ENCODE measurements around the gene RNF43. TPM values are rescaled to one million over a fixed set of nuclear protein-coding genes. Genes with fewer than 3 reads are reported as not detected.

Gene RNF43
- polyA plus RNA-seq, 1 donor from 2014 or later: not detected

- Histone ChIP-seq H2AFZ (ENCODE audit: low read depth, low read length) (no peak overlapping the region), H4K20me1 (ENCODE audit: insufficient read depth) (no peaks in the 10 kb centered on the region), H3K36me3 (ENCODE audit: insufficient read depth, low read length) (no peaks in the 10 kb centered on the region), H3K27me3 (ENCODE audit: insufficient read depth, low read depth, low read length) (no peaks in the 10 kb centered on the region), H3K27ac (ENCODE audit: low read length) (no peak overlapping the region), H3K79me2 (replicated peaks; ENCODE audit: insufficient read depth, low read length) (no peaks in the 10 kb centered on the region), H3K4me2 (ENCODE audit: low read length) (no peak overlapping the region), H3K4me3 (ENCODE audit: low read length) (no peak overlapping the region), H3K9me2 (ENCODE audit: insufficient read depth, low read length) (no peaks in the 10 kb centered on the region), H3K9me3 (ENCODE audit: low read length) (no peaks in the 10 kb centered on the region), H3K9ac (ENCODE audit: low read length) (no peak overlapping the region), H3F3A (ENCODE audit: insufficient read depth, low read length, poor library complexity, severe bottlenecking) (no peaks in the 10 kb centered on the region)
- TF ChIP-seq TAF1 (IDR thresholded peaks at IDR 0.05; ENCODE audit: low read depth): no peak
- TF ChIP-seq REST (IDR thresholded peaks at IDR 0.05; ENCODE audit: borderline replicate concordance): no peak
- TF ChIP-seq POLR2AphosphoS5 (IDR thresholded peaks at IDR 0.05): no peak
- TF ChIP-seq RAD21 (conservative IDR thresholded peaks at IDR 0.05): no peak
- no peak for TF ChIP-seq EZH2 (IDR thresholded peaks at IDR 0.05; ENCODE audit: borderline replicate concordance, insufficient read depth, low read length, poor library complexity, severe bottlenecking)
- TF ChIP-seq EP300 (conservative IDR thresholded peaks at IDR 0.05; ENCODE audit: poor library complexity, severe bottlenecking): no peak
- no peak for TF ChIP-seq MXI1 (conservative IDR thresholded peaks at IDR 0.05; ENCODE audit: poor library complexity, severe bottlenecking)
- TF ChIP-seq SMC3 (conservative IDR thresholded peaks at IDR 0.05; ENCODE audit: poor library complexity): no peak
- TF ChIP-seq CTCF (IDR thresholded peaks at IDR 0.05; ENCODE audit: poor library complexity, severe bottlenecking): no peak
These were observed 42.1 kb downstream of the RNF43 start for GRCh38 chr17:58375256-58375655.

GRCh38 chr17:58373923-58374322, 43.4 kb downstream of the RNF43 start:
- H3K27ac ChIP-seq (ENCODE audit: low read length): no peak overlapping the region
- no peak for TF ChIP-seq MXI1 (conservative IDR thresholded peaks at IDR 0.05; ENCODE audit: poor library complexity, severe bottlenecking)
- TF ChIP-seq POLR2AphosphoS5 (IDR thresholded peaks at IDR 0.05): no peak
- no peak for TF ChIP-seq EP300 (conservative IDR thresholded peaks at IDR 0.05; ENCODE audit: poor library complexity, severe bottlenecking)
- TF ChIP-seq EZH2 (IDR thresholded peaks at IDR 0.05; ENCODE audit: borderline replicate concordance, insufficient read depth, low read length, poor library complexity, severe bottlenecking): no peak
- no peak for TF ChIP-seq CTCF (IDR thresholded peaks at IDR 0.05; ENCODE audit: poor library complexity, severe bottlenecking)
- no peak for TF ChIP-seq RAD21 (conservative IDR thresholded peaks at IDR 0.05)
- no peak for TF ChIP-seq REST (IDR thresholded peaks at IDR 0.05; ENCODE audit: borderline replicate concordance)
- TF ChIP-seq TAF1 (IDR thresholded peaks at IDR 0.05; ENCODE audit: low read depth): no peak
- no peak for TF ChIP-seq SMC3 (conservative IDR thresholded peaks at IDR 0.05; ENCODE audit: poor library complexity)
- no peak overlapping the region for H3K4me3 ChIP-seq (ENCODE audit: low read length)
- no peak overlapping the region for H3K9ac ChIP-seq (ENCODE audit: low read length)
- no peaks in the 10 kb centered on the region for H3F3A ChIP-seq (ENCODE audit: insufficient read depth, low read length, poor library complexity, severe bottlenecking)
- no peaks in the 10 kb centered on the region for H3K79me2 ChIP-seq (replicated peaks; ENCODE audit: insufficient read depth, low read length)
- H3K9me3 ChIP-seq (ENCODE audit: low read length): no peaks in the 10 kb centered on the region
- H3K9me2 ChIP-seq (ENCODE audit: insufficient read depth, low read length): no peaks in the 10 kb centered on the region
- no peaks in the 10 kb centered on the region for H3K27me3 ChIP-seq (ENCODE audit: insufficient read depth, low read depth, low read length)
- no peaks in the 10 kb centered on the region for H3K36me3 ChIP-seq (ENCODE audit: insufficient read depth, low read length)
- H3K4me2 ChIP-seq (ENCODE audit: low read length): no peak overlapping the region
- H4K20me1 ChIP-seq (ENCODE audit: insufficient read depth): no peaks in the 10 kb centered on the region
- H2AFZ ChIP-seq (ENCODE audit: low read depth, low read length): no peak overlapping the region

Data from neural cell (in vitro differentiated cells).